OCI-LY7 (cell line): ENCODE results near the gene CFAP126. TPM values are rescaled to one million over a fixed set of nuclear protein-coding genes. Genes with fewer than 3 reads are reported as not detected.
"Not testable (repeated sequence)": the region's sequence is repeated elsewhere in the genome, so short reads cannot be mapped to it uniquely, and the experiment has no call there.

Experiments
- BruUV-seq: library from RNA; stranded (reverse); fragments of 400-500 nt; replicated peaks from 2 replicates; lab custom pipeline; 2021; lab: Mats Ljungman, UMichigan
- CTCF ChIA-PET: fragments of 300-600 bp; sonication (Branson Sonifier 250); formaldehyde crosslinking; loops from one replicate; lab custom pipeline; 2022; ENCODE audit warnings: antibody characterized with exemption; ENCODE audit not compliant: unreplicated experiment; lab: Charles Lee
- POLR2A ChIA-PET: fragments of 300-600 bp; sonication (Branson Sonifier 250); formaldehyde crosslinking; loops from one replicate; lab custom pipeline; 2022; ENCODE audit warnings: antibody characterized with exemption; lab: Charles Lee
- DNase-seq: peaks from one replicate; pipeline ENCODE4 v3.0.0-alpha.2; 2015; ENCODE audit warnings: low spot score
- H2AFZ ChIP-seq: fragments of 200-600 bp; sonication (generic), shearing (Covaris generic); 2 replicates; pipeline ENCODE4 v1.6.1; 2014; ENCODE audit warnings: mild to moderate bottlenecking, antibody characterized with exemption, low read length, moderate library complexity
- H3K27ac ChIP-seq: fragments of 200-600 bp; sonication (generic); 2 replicates; pipeline ENCODE4 v1.5.1; 2014; ENCODE audit warnings: mixed run types, low read depth, mild to moderate bottlenecking, moderate library complexity, low read length, inconsistent platforms; ENCODE audit not compliant: poor library complexity, severe bottlenecking
- H3K36me3 ChIP-seq: fragments of 200-600 bp; sonication (generic); 2 replicates; pipeline ENCODE4 v1.6.1; 2014; ENCODE audit warnings: mild to moderate bottlenecking, antibody characterized with exemption, low read length, moderate library complexity, mixed read lengths; ENCODE audit not compliant: insufficient read depth
- H3K4me1 ChIP-seq: fragments of 200-600 bp; sonication (generic); 2 replicates; pipeline ENCODE4 v1.5.1; 2014; ENCODE audit warnings: mild to moderate bottlenecking, low read length; ENCODE audit not compliant: insufficient read depth, poor library complexity, severe bottlenecking
- H3K4me2 ChIP-seq: fragments of 200-600 bp; sonication (generic); 2 replicates; pipeline ENCODE4 v1.6.1; 2014; ENCODE audit warnings: mild to moderate bottlenecking, low read length
- H3K4me3 ChIP-seq: fragments of 200-600 bp; sonication (generic); 2 replicates; pipeline ENCODE4 v1.5.1; 2014; ENCODE audit warnings: mild to moderate bottlenecking, low read depth, low read length; ENCODE audit not compliant: poor library complexity, severe bottlenecking
- H3K79me2 ChIP-seq: fragments of 200-600 bp; sonication (generic); 2 replicates; pipeline ENCODE4 v1.6.1; 2016; ENCODE audit warnings: low read depth, mild to moderate bottlenecking, low read length, moderate library complexity, mixed read lengths; ENCODE audit not compliant: insufficient read depth
- H3K9me2 ChIP-seq: fragments of 200-600 bp; sonication (generic); 2 replicates; pipeline ENCODE4 v1.6.1; 2016; ENCODE audit warnings: mild to moderate bottlenecking, low read length, mixed read lengths; ENCODE audit not compliant: insufficient read depth
- H3K9me3 ChIP-seq: fragments of 200-600 bp; sonication (generic); 2 replicates; pipeline ENCODE4 v1.6.1; 2014; ENCODE audit warnings: mild to moderate bottlenecking, mixed run types, low read length, mixed read lengths
- H4K20me1 ChIP-seq: fragments of 200-600 bp; sonication (generic); 2 replicates; pipeline ENCODE4 v1.6.1; 2014; ENCODE audit warnings: mild to moderate bottlenecking, antibody characterized with exemption, low read length, moderate library complexity, mixed read lengths; ENCODE audit not compliant: insufficient read depth
- EZH2phosphoT487 ChIP-seq: fragments of 200-600 bp; sonication (generic); IDR thresholded peaks from 2 replicates; pipeline ENCODE4 v1.6.1; 2018; ENCODE audit warnings: low read depth, borderline replicate concordance, mild to moderate bottlenecking, mixed run types, antibody characterized with exemption, low read length, moderate library complexity, mixed read lengths
- intact Hi-C: fragments of 100-400 bp; cut with micrococcal nuclease; formaldehyde crosslinking; loops from one replicate; pipeline ENCODE4 v1.10.0; 2022; ENCODE audit not compliant: unreplicated experiment
- total RNA-seq, 2 experiments: library from RNA; depleted of rRNA in 1 of 2; stranded (reverse); fragments of >200 nt in 1 of 2; shearing (Covaris generic) in 1 of 2; gene quantifications; 2 replicates each; pipeline ENCODE4 v1.2.3, GENCODE V29; 2014 to 2022
- TF ChIP-seq, protein P1 (sequence below): fragments of 200-600 bp; sonication (generic); conservative IDR thresholded peaks from 2 replicates; pipeline ENCODE4 v1.5.1; 2014; ENCODE audit warnings: mild to moderate bottlenecking, antibody characterized with exemption, low read length, moderate library complexity, mixed read lengths

The CFAP126 gene
- total RNA-seq, 2 experiments from 2014 or later = not detected

DNA sequence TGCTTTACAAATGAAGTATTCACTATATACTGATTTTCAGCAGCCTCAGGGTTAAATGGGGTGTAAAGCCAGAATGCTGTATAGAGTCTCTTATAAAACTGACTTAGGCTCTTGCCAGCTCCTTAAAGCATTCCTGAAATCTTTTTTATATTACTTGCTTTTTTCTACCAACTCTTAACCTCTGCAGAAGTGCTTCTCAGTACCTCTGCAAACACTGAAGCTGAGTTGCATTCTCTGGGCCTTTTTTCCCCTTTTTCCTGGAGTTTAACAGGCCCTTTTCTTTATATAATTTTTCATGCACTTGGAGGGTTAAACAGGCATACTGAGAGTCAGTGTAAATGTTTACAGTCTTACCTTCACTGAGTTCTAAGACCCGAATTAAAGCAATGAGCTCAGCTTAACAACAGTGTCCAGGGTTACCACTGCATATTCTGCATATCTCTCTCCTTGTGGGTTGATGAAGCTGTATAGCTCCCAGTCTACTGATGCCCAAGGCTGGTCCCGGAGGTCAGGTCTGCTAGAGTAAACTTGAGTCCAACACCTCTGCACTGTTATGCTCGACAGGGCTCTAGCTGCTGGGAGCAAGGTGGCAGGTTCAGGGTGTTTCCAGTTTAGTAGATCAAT is 40.9 kb upstream of the CFAP126 start:
- Histone ChIP-seq H3K27ac (no peak overlapping the region), H4K20me1 (no peaks in the 10 kb centered on the region), H3K9me2 (no peaks in the 10 kb centered on the region), H2AFZ (no peak overlapping the region), H3K9me3 (no peaks in the 10 kb centered on the region), H3K4me3 (no peak overlapping the region), H3K4me2 (no peak overlapping the region), H3K4me1 (peaks cover 4% of the 10 kb centered on the region), H3K79me2 (no peaks in the 10 kb centered on the region), H3K36me3 (no peaks in the 10 kb centered on the region)
- TF ChIP-seq EZH2phosphoT487 = no peak
- TF ChIP-seq, protein P1, sequence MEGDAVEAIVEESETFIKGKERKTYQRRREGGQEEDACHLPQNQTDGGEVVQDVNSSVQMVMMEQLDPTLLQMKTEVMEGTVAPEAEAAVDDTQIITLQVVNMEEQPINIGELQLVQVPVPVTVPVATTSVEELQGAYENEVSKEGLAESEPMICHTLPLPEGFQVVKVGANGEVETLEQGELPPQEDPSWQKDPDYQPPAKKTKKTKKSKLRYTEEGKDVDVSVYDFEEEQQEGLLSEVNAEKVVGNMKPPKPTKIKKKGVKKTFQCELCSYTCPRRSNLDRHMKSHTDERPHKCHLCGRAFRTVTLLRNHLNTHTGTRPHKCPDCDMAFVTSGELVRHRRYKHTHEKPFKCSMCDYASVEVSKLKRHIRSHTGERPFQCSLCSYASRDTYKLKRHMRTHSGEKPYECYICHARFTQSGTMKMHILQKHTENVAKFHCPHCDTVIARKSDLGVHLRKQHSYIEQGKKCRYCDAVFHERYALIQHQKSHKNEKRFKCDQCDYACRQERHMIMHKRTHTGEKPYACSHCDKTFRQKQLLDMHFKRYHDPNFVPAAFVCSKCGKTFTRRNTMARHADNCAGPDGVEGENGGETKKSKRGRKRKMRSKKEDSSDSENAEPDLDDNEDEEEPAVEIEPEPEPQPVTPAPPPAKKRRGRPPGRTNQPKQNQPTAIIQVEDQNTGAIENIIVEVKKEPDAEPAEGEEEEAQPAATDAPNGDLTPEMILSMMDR = no peak
- BruUV-seq = no TSS peak
- DNase-seq = no peak
- ChIA-PET POLR2A (interaction anchor here (1.0 kb wide), 1 partner anchor 10 kb away, joined by 3 read pairs; no protein-coding TSS in a partner anchor), CTCF (interaction anchor here (1.3 kb wide), 1 partner anchor 11 kb away, joined by 5 read pairs; no protein-coding TSS in a partner anchor)
- intact Hi-C loops = no loop called here

DNA sequence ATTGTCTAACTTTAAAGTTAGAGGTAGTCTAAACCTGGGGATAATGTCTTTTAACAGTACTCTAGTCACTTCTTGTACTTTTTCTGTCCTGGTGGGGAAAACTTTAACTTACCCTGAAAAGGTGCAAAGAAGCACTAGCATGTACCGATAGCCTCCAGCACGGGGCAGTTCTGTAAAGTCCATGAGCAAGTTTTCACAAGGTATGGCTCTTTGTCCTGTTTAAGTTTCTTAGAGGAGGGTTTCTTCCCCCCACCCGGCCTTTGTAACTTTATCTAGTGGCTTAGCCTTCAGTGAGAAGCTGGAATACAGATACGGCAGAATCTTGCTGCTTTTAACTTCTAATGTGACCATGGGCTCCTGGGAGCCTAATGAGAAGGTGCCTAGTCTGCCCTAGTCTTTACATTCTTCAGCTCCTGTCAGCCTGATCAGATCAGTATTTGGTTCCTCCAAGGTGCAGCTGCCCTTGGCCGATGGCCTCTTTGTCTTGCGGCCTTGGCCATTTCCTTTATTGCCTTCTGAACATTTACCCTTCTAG is 39.8 kb upstream of the CFAP126 start:
- intact Hi-C loops = no loop called here
- no peaks in the 10 kb centered on the region for H3K9me3 ChIP-seq
- no peak overlapping the region for H3K4me3 ChIP-seq
- H3K9me2 ChIP-seq = no peaks in the 10 kb centered on the region
- ChIA-PET POLR2A (interaction anchor here (0.7 kb wide), 1 partner anchor 13 kb away, joined by 3 read pairs; no protein-coding TSS in a partner anchor), CTCF (no interaction called here)
- DNase-seq = no peak
- H3K36me3 ChIP-seq = no peaks in the 10 kb centered on the region
- TF ChIP-seq, protein P1 = no peak
- no peak for TF ChIP-seq EZH2phosphoT487
- H3K79me2 ChIP-seq = no peaks in the 10 kb centered on the region
- no TSS peak for BruUV-seq
- no peaks in the 10 kb centered on the region for H4K20me1 ChIP-seq
- no peak overlapping the region for H3K4me2 ChIP-seq
- no peak overlapping the region for H2AFZ ChIP-seq
- peaks cover 4% of the 10 kb centered on the region for H3K4me1 ChIP-seq
- H3K27ac ChIP-seq = no peak overlapping the region

DNA sequence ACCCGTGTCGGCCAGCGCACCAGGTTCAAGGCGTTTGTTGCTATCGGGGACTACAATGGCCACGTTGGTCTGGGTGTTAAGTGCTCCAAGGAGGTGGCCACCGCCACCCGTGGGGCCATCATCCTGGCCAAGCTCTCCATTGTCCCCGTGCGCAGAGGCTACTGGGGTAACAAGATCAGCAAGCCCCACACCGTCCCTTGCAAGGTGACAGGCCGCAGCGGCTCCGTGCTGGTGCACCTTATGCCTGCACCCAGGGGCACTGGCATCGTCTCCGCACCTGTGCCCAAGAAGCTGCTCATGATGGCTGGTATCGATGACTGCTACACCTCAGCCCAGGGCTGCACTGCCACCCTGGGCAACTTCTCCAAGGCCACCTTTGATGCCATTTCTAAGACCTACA is 38.9 kb upstream of the CFAP126 start:
- CTCF ChIA-PET, H3K4me2 ChIP-seq, BruUV-seq, H3K27ac ChIP-seq, H3K9me3 ChIP-seq, H3K4me1 ChIP-seq, POLR2A ChIA-PET, H3K79me2 ChIP-seq, H4K20me1 ChIP-seq, H3K9me2 ChIP-seq, intact Hi-C loops, H3K4me3 ChIP-seq, DNase-seq, H2AFZ ChIP-seq, H3K36me3 ChIP-seq: not testable (repeated sequence)
